OCI-LY1 (cell line): Measurements from ENCODE around the gene EIF1AX.
"Not testable (repeated sequence)": the region's sequence is repeated elsewhere in the genome, so short reads cannot be mapped to it uniquely, and the experiment has no call there.

Source experiments
- H2AFZ ChIP-seq: fragments of 200-600 bp; sonication (generic), shearing (Covaris generic); 2 replicates; pipeline ENCODE4 v1.6.0; 2014; ENCODE audit warnings: antibody characterized with exemption, mild to moderate bottlenecking, low read length
- H3F3A ChIP-seq: fragments of 200-600 bp; sonication (generic), shearing (Covaris generic); 2 replicates; pipeline ENCODE4 v1.6.0; 2014; ENCODE audit warnings: mild to moderate bottlenecking, antibody characterized with exemption, low read length, moderate library complexity; ENCODE audit not compliant: insufficient read depth
- H3K27ac ChIP-seq: fragments of 200-600 bp; sonication (generic); 2 replicates; pipeline ENCODE4 v1.5.1; 2014; ENCODE audit warnings: low read length, mixed run types, mild to moderate bottlenecking, low read depth; ENCODE audit not compliant: poor library complexity, severe bottlenecking
- H3K27me3 ChIP-seq: fragments of 200-600 bp; sonication (generic); 2 replicates; pipeline ENCODE4 v1.6.0; 2014; ENCODE audit warnings: antibody characterized with exemption, mild to moderate bottlenecking, low read length, moderate library complexity; ENCODE audit not compliant: insufficient read depth
- H3K36me3 ChIP-seq: fragments of 200-600 bp; sonication (generic); 2 replicates; pipeline ENCODE4 v1.6.1; 2014; ENCODE audit warnings: mild to moderate bottlenecking, antibody characterized with exemption, low read length, moderate library complexity, mixed read lengths; ENCODE audit not compliant: insufficient read depth
- H3K4me1 ChIP-seq: fragments of 200-600 bp; sonication (generic); 2 replicates; pipeline ENCODE4 v1.5.1; 2014; ENCODE audit warnings: mild to moderate bottlenecking, low read length, moderate library complexity; ENCODE audit not compliant: insufficient read depth, severe bottlenecking
- H3K4me2 ChIP-seq: fragments of 200-600 bp; sonication (generic), shearing (Covaris generic); 2 replicates; pipeline ENCODE4 v1.6.1; 2014; ENCODE audit warnings: low read length
- H3K4me3 ChIP-seq: fragments of 200-600 bp; sonication (generic); 2 replicates; pipeline ENCODE4 v1.5.1; 2014; ENCODE audit warnings: low read length, low read depth, mild to moderate bottlenecking, mixed read lengths; ENCODE audit not compliant: poor library complexity, severe bottlenecking
- H3K79me2 ChIP-seq: fragments of 200-600 bp; shearing (Covaris generic); 2 replicates; pipeline ENCODE4 v1.6.1; 2016; ENCODE audit warnings: mixed run types, low read length, mixed read lengths; ENCODE audit not compliant: insufficient read depth
- H3K9ac ChIP-seq: fragments of 200-600 bp; sonication (generic), shearing (Covaris generic); 2 replicates; pipeline ENCODE4 v1.6.1; 2014; ENCODE audit warnings: mild to moderate bottlenecking, low read length, mixed read lengths
- H3K9me2 ChIP-seq: fragments of 200-600 bp; sonication (generic), shearing (Covaris generic); 2 replicates; pipeline ENCODE4 v1.6.1; 2014; ENCODE audit warnings: low read depth, mild to moderate bottlenecking, low read length, mixed read lengths
- H3K9me3 ChIP-seq: fragments of 200-600 bp; shearing (Covaris generic); 2 replicates; pipeline ENCODE4 v1.6.1; 2014; ENCODE audit warnings: low read length, mixed read lengths
- H4K20me1 ChIP-seq: fragments of 200-600 bp; sonication (generic), shearing (Covaris generic); 2 replicates; pipeline ENCODE4 v1.6.0; 2016; ENCODE audit warnings: mild to moderate bottlenecking, low read length; ENCODE audit not compliant: insufficient read depth
- CTCF ChIP-seq: fragments of 200-600 bp; sonication (generic), shearing (Covaris generic); IDR thresholded peaks from 2 replicates; pipeline ENCODE4 v1.5.1; 2017; ENCODE audit warnings: mild to moderate bottlenecking, antibody characterized with exemption, low read length, moderate library complexity, mixed read lengths
- EZH2 ChIP-seq: fragments of 200-600 bp; sonication (generic), shearing (Covaris generic); IDR thresholded peaks from 2 replicates; pipeline ENCODE4 v1.8.0; 2017; ENCODE audit warnings: borderline replicate concordance, mixed run types, mild to moderate bottlenecking, antibody characterized with exemption, low read length, moderate library complexity, mixed read lengths

The EIF1AX gene

DNA sequence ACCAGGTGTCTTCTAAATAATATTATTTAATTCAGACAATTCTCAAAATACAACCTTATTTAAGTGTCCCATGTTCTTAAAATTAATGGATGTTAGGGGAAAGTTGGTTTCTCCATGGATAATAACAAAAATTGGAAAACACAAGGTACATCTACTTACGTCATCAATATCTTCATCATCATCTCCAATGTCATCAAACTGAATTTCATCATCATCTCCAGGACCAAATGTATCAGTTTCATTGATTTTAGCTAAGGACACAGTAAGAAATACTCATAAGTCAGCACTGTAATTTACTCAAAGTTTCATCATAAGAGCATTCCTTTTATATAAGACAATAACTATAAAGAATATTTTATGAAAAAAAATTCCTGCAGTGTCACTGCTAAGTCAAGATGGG lies 11.3 kb downstream of the EIF1AX start:
- Histone ChIP-seq H3K79me2 (no peaks in the 10 kb centered on the region), H4K20me1 (no peaks in the 10 kb centered on the region), H3K4me3 (no peak overlapping the region)

GRCh38 chrX:20129547-20129946 lies 12.1 kb downstream of the EIF1AX start:
- no peaks in the 10 kb centered on the region for H3K27me3 ChIP-seq
- no peaks in the 10 kb centered on the region for H3F3A ChIP-seq
- H2AFZ ChIP-seq: no peak overlapping the region
- no peak overlapping the region for H3K4me3 ChIP-seq
- H3K4me2 ChIP-seq: no peak overlapping the region
- H3K9me2 ChIP-seq: no peaks in the 10 kb centered on the region
- no peaks in the 10 kb centered on the region for H3K79me2 ChIP-seq
- H3K9me3 ChIP-seq: no peaks in the 10 kb centered on the region
- TF ChIP-seq EZH2 (no peak), CTCF (no peak)
- H4K20me1 ChIP-seq: no peaks in the 10 kb centered on the region
- H3K36me3 ChIP-seq: peaks cover 60% of the 10 kb centered on the region
- H3K4me1 ChIP-seq: no peaks in the 10 kb centered on the region
- H3K9ac ChIP-seq: no peak overlapping the region
- H3K27ac ChIP-seq: no peak overlapping the region

More for the DNA sequence above, 11.3 kb downstream of the EIF1AX start:
- Histone ChIP-seq H3K9ac (no peak overlapping the region), H3K36me3 (peaks cover 62% of the 10 kb centered on the region), H3F3A (no peaks in the 10 kb centered on the region), H3K27ac (no peak overlapping the region), H2AFZ (no peak overlapping the region), H3K4me2 (no peak overlapping the region), H3K4me1 (no peaks in the 10 kb centered on the region), H3K9me2 (no peaks in the 10 kb centered on the region), H3K27me3 (no peaks in the 10 kb centered on the region), H3K9me3 (no peaks in the 10 kb centered on the region)
- no peak for TF ChIP-seq CTCF
- no peak for TF ChIP-seq EZH2

DNA sequence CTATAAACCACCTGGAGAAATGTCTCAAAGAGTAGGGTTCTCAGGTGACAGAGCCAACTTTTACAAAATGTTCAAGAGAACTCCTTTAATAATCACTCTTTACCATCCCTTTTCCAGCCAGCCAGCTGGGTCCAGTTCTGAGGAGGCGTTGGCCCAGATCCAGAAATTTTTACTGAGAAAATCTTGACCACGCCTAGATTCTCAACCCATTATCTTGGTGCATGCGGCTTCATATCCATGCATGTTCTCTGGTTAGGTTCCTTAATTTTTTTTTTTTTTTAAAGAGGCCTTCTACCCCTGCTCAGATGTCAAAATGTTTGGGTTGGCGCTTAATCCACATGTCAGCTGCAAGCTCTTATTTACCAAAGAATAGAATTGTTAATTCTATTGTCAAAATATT lies 13.0 kb downstream of the EIF1AX start:
- no peaks in the 10 kb centered on the region for H4K20me1 ChIP-seq
- TF ChIP-seq EZH2 (no peak), CTCF (no peak)
- peaks cover 53% of the 10 kb centered on the region for H3K36me3 ChIP-seq
- no peaks in the 10 kb centered on the region for H3K27me3 ChIP-seq
- no peak overlapping the region for H3K4me3 ChIP-seq
- H3K9me3 ChIP-seq: no peaks in the 10 kb centered on the region
- H3K79me2 ChIP-seq: no peaks in the 10 kb centered on the region
- H3K9me2 ChIP-seq: no peaks in the 10 kb centered on the region
- no peaks in the 10 kb centered on the region for H3K4me1 ChIP-seq
- H3K27ac ChIP-seq: no peak overlapping the region
- H3F3A ChIP-seq: no peaks in the 10 kb centered on the region
- no peak overlapping the region for H2AFZ ChIP-seq
- no peak overlapping the region for H3K9ac ChIP-seq
- no peak overlapping the region for H3K4me2 ChIP-seq

GRCh38 chrX:20127440-20127839 lies 14.2 kb downstream of the EIF1AX start:
- H3K27me3 ChIP-seq, H4K20me1 ChIP-seq, H3K27ac ChIP-seq, H3K9ac ChIP-seq, H3K9me2 ChIP-seq, H3K4me3 ChIP-seq, H3K4me1 ChIP-seq, H3F3A ChIP-seq, H2AFZ ChIP-seq, H3K4me2 ChIP-seq, H3K79me2 ChIP-seq, H3K9me3 ChIP-seq: not testable (repeated sequence)
- H3K36me3 ChIP-seq: peaks cover 41% of the 10 kb centered on the region

DNA sequence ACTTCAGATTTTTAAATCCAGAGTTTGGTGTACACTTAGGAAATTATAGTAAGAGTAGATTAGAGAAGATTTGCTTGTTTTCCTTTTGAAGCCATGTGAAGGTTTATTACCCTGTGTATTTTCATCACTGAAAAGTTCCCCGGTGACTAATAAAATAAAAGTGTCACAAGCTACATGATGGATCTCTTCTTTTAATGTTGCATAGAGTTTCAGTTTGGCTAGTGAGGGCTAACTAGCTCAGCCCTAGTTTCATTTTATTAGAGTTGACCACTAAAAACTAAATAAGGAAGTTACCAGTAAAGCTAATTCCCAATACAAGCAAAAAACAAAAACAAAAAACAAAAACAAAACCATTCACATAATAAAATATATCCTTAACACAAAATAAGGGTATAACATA lies 14.8 kb downstream of the EIF1AX start:
- H3K79me2 ChIP-seq, H3K4me1 ChIP-seq: not testable (repeated sequence)

More for the DNA sequence above, 14.8 kb downstream of the EIF1AX start:
- not testable (repeated sequence) for H3K4me2 ChIP-seq, H3K9me2 ChIP-seq, H3K27me3 ChIP-seq, H3K4me3 ChIP-seq, H3K9me3 ChIP-seq, H3F3A ChIP-seq, H4K20me1 ChIP-seq, H3K27ac ChIP-seq, H2AFZ ChIP-seq, H3K9ac ChIP-seq
- peaks cover 37% of the 10 kb centered on the region for H3K36me3 ChIP-seq
